Endothelial cell (in vitro differentiated cells): ENCODE measurements around the gene PIK3CA. TPM values are rescaled to one million over a fixed set of nuclear protein-coding genes. Genes with fewer than 3 reads are reported as not detected.

Experiments
- DNase-seq: peaks from one replicate; pipeline ENCODE4 v3.0.0; 2021; ENCODE audit warnings: low spot score
- H3K27ac Mint-ChIP-seq: one replicate; pipeline ENCODE4 v1.8.0; 2021; ENCODE audit warnings: mixed read lengths, inconsistent platforms; ENCODE audit not compliant: unreplicated experiment
- H3K27me3 Mint-ChIP-seq: one replicate; pipeline ENCODE4 v1.8.0; 2021; ENCODE audit warnings: mild to moderate bottlenecking, moderate library complexity, mixed read lengths, inconsistent platforms; ENCODE audit not compliant: unreplicated experiment
- H3K36me3 Mint-ChIP-seq: one replicate; pipeline ENCODE4 v1.8.0; 2021; ENCODE audit warnings: mild to moderate bottlenecking, low read depth, mixed read lengths, inconsistent platforms; ENCODE audit not compliant: unreplicated experiment
- H3K4me1 Mint-ChIP-seq: one replicate; pipeline ENCODE4 v1.8.0; 2021; ENCODE audit warnings: mild to moderate bottlenecking, mixed read lengths, inconsistent platforms; ENCODE audit not compliant: unreplicated experiment
- H3K4me3 Mint-ChIP-seq: one replicate; pipeline ENCODE4 v1.8.0; 2021; ENCODE audit warnings: mild to moderate bottlenecking, mixed read lengths, inconsistent platforms; ENCODE audit not compliant: unreplicated experiment
- H3K9me3 Mint-ChIP-seq: one replicate; pipeline ENCODE4 v1.8.0; 2021; ENCODE audit warnings: mixed read lengths, inconsistent platforms; ENCODE audit not compliant: unreplicated experiment
- total RNA-seq: library from RNA; stranded (reverse); fragmentation: NEBNext Ultra II Directional; extraction: Animal tissue kit (Norgen Biotek cat#: 25700); gene quantifications from one replicate; pipeline ENCODE4 v1.2.1, GENCODE V29; 2021; ENCODE audit not compliant: unreplicated experiment
- TF ChIP-seq, protein P1 (sequence below): fragments of 200-600 bp; sonication (generic); IDR thresholded peaks from one replicate; pipeline ENCODE4 v1.5.0; 2021; ENCODE audit warnings: antibody characterized with exemption; ENCODE audit not compliant: unreplicated experiment

The PIK3CA gene
- total RNA-seq, 1 donor from 2014 or later, result 26.7 TPM

DNA sequence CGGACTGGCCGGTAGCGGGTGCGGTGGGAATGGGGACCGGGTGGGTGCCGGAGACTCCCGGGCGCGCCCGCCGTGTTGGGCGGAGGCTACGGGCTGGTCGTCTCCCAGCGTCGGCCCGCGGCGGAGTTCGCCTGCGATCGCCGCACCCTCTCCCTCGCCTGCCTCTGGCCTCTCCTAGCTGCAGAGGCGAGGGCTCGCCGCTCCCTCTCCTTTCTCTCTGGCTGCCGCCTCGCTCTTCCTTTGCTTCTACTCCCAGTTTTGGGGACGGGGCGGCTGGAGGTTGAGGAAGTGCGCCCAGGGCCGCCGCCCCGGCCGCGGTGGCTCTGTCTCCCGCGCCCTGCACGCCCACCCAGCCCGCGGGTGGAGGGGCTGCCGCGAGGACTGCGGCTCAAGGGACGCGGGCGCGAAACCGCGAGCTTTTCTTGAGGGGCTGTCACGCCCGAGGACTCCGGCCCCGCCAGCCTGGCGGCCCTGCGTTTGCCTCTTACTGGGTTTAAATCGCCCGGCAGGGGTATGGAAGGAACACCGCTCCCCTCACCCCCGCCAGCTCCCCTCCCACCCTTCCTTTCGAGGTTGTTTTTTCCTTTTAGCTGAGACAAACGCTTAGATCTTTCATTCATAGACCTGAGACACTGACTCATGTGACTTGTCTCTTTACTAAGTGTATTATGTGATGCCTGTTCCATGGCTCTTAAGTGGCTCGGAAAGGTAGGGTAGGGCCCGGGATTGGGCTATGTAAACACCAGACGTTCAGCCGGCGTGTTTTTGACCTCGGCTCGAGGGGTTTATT is 654 bp downstream of the PIK3CA start:
- H3K4me3 Mint-ChIP-seq, result peak overlapping the region; percentile 98
- H3K27me3 Mint-ChIP-seq, result peaks cover 16% of the 10 kb centered on the region
- H3K36me3 Mint-ChIP-seq, result peaks cover 4% of the 10 kb centered on the region
- peak overlapping the region; percentile 93 for H3K27ac Mint-ChIP-seq
- peaks cover 34% of the 10 kb centered on the region for H3K4me1 Mint-ChIP-seq
- DNase-seq, result peak; percentile 52
- no peaks in the 10 kb centered on the region for H3K9me3 Mint-ChIP-seq
- TF ChIP-seq, protein P1, sequence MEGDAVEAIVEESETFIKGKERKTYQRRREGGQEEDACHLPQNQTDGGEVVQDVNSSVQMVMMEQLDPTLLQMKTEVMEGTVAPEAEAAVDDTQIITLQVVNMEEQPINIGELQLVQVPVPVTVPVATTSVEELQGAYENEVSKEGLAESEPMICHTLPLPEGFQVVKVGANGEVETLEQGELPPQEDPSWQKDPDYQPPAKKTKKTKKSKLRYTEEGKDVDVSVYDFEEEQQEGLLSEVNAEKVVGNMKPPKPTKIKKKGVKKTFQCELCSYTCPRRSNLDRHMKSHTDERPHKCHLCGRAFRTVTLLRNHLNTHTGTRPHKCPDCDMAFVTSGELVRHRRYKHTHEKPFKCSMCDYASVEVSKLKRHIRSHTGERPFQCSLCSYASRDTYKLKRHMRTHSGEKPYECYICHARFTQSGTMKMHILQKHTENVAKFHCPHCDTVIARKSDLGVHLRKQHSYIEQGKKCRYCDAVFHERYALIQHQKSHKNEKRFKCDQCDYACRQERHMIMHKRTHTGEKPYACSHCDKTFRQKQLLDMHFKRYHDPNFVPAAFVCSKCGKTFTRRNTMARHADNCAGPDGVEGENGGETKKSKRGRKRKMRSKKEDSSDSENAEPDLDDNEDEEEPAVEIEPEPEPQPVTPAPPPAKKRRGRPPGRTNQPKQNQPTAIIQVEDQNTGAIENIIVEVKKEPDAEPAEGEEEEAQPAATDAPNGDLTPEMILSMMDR, result no peak

DNA sequence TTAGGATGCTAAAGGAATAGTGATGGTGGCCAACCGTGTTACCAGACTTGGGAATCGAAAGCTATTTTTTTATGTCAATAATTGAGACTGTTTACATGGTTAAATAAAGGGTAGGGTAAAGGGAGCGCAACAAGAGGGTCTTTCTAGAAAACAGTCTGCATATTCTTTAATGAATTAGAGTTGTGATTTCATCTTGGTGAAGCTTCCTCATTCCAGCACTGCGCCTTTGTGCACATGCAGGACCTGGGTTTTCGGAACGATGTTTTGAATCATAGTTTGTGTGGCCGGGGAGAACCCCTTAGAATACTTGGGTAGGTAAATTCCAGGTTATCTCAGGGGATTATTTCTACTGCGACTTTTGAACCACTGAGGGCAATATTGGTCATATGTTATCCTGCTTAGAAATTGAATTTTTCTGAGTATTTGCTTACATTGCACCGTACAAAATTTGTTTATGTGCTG is 1.3 kb downstream of the PIK3CA start:
- Mint-ChIP-seq H3K27ac (peak overlapping the region; percentile 93), H3K4me1 (peaks cover 34% of the 10 kb centered on the region), H3K4me3 (peak overlapping the region; percentile 98), H3K9me3 (no peaks in the 10 kb centered on the region), H3K36me3 (peaks cover 4% of the 10 kb centered on the region), H3K27me3 (peaks cover 16% of the 10 kb centered on the region)
- no peak for DNase-seq
- TF ChIP-seq, protein P1, result no peak

DNA sequence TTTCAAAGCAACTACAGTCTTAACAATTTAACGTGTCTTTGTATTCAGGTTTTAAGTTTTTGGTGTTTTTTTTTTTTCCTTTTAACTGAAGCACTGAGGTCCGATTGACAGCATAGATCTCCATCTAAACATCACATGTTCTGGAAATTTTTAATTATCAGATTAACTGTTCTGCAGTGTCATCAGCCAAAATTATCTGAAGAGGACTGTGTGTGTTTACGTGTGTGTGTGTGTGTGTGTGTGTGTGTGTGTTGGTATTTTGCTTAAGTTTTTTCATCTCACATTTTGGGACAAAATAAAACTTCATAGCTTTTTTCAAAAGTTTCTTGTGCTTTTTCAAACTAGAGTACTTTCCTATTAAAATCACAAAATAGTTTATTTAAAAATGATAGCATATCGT is 1.8 kb downstream of the PIK3CA start:
- no peak for DNase-seq
- Mint-ChIP-seq H3K27me3 (peaks cover 16% of the 10 kb centered on the region), H3K36me3 (peaks cover 4% of the 10 kb centered on the region), H3K27ac (peak overlapping the region; percentile 93), H3K4me1 (peaks cover 34% of the 10 kb centered on the region), H3K4me3 (peak overlapping the region; percentile 98), H3K9me3 (no peaks in the 10 kb centered on the region)
- TF ChIP-seq, protein P1, result no peak

DNA sequence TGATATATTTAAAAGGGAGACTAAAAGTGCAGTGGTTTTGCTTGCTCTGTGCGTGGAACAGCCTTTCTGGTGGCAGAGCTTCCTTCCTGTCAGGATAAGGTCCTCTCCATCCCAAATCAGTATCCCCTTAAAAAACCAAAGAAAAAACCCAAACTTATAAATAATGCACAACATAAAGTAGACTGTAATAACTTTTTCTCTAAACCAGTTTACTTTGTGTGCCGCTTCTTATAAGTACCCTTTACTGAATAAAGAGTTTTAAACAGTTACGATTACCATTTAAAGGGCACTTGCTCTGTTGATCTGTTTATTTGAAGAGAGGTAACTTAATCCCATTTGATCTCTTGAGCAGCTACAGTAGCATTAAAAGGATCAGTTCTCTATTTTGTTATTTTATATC is 2.5 kb downstream of the PIK3CA start:
- peaks cover 4% of the 10 kb centered on the region for H3K36me3 Mint-ChIP-seq
- DNase-seq, result no peak
- TF ChIP-seq, protein P1, result no peak
- H3K4me3 Mint-ChIP-seq, result no peak overlapping the region
- no peak overlapping the region for H3K27ac Mint-ChIP-seq
- H3K27me3 Mint-ChIP-seq, result peaks cover 16% of the 10 kb centered on the region
- peaks cover 34% of the 10 kb centered on the region for H3K4me1 Mint-ChIP-seq
- no peaks in the 10 kb centered on the region for H3K9me3 Mint-ChIP-seq

DNA sequence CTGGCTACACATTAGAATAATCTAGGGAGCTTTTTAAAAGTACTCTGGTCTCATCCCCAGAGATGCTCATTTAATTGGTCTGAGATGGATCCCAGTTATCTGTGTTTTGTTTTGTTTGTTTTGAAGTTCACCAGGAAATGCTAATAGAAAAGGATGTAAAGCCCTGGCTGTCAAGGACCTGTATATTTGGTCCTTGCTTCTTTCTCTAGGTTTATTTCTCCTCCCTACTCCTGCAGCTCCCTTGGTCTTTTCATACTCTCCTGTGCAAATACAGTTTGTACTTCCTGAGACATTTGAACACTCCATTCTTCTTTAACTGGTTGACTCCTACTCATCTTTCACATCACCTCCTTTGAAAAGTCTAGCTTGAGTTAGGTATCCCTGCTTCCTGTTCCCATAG is 3.3 kb downstream of the PIK3CA start:
- Mint-ChIP-seq H3K27me3 (peaks cover 16% of the 10 kb centered on the region), H3K27ac (peak overlapping the region; percentile 79), H3K36me3 (peaks cover 4% of the 10 kb centered on the region), H3K4me1 (peaks cover 41% of the 10 kb centered on the region), H3K4me3 (no peak overlapping the region), H3K9me3 (no peaks in the 10 kb centered on the region)
- TF ChIP-seq, protein P1, result no peak
- no peak for DNase-seq
